Body of pancreas (tissue), 4 donors: ENCODE measurements around the gene PARS2.

ENCODE experiments used
- CTCF ChIP-seq, 7 experiments: fragments of 450-650 bp in 4 of 7; fragments of 200-600 bp in 3 of 7; sonication (generic) in 3 of 7; IDR thresholded peaks; one replicate each; pipeline ENCODE4 v1.5.1; 2016 to 2019; ENCODE audit warnings: antibody characterized with exemption in 7 of 7
- POLR2A ChIP-seq, 3 donors: fragments of 450-650 bp; IDR thresholded peaks; one replicate each; pipeline ENCODE4 v1.6.1; 2016; ENCODE audit warnings: antibody characterized with exemption in 3 of 3, mild to moderate bottlenecking in 2 of 3

DNA sequence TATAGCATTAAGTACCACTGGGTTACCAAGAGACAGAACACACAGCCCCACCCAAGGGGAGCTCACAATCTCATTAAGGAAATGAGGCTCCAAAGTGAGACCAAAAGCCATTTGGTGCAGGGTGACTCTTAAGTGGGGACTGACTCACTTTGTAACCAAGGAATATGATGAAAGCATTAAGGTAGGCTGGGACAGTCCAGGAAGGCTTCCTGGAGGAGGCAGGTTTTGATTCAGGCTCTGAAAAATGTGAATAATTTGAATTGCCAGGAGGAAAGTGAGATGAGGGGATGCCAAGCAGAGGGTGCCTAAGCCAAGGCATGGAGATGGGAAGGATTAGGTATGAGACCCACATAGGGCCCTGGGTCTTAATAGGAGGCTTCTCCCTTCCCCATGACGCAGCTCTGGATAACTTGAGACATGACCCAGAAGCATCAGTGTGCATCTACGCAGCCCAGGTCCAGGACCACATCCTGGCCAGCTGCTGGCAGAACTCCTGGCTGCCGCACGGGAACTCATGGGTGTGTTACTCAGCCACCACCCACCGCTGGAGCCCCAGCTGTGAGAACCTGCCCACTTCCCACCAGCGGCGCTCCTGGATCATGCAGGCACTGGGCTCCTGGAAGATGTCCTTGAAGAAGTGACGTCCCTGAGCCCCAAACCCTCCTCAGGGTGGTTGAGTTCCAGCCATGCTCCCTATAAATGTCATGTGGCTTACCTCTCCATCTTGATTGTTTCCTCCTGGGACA, 54.6 kb downstream of the PARS2 start:
- TF ChIP-seq POLR2A (IDR thresholded peaks at IDR 0.05) (no peak), CTCF (IDR thresholded peaks at IDR 0.05) (no peak)
